ENCODE results near the gene SEPTIN3.

The SEPTIN3 gene

GRCh38 chr22:41966225-41966606, 3.0 kb upstream of the SEPTIN3 start:
- Histone ChIP-seq H3K27me3 (ENCODE audit: insufficient read depth, low read length) (no peaks in the 10 kb centered on the region), H3K4me3 (ENCODE audit: low read length) (no peak overlapping the region), H3K4me1 (ENCODE audit: insufficient read depth, low read length) (0 out of 2 replicates have a peak, but pooled peaks cover 9% of the 10 kb centered on the region), H3K36me3 (ENCODE audit: insufficient read depth, low read length) (no peaks in the 10 kb centered on the region), H3K9me3 (ENCODE audit: insufficient read depth, low read depth, low read length) (no peaks in the 10 kb centered on the region), H3K9ac (ENCODE audit: low read depth, low read length) (no peak overlapping the region), H3K27ac (ENCODE audit: low read depth, low read length) (no peak overlapping the region)
- WGBS, result 88% methylated on average over 2 of the region's 2 CpGs

DNA sequence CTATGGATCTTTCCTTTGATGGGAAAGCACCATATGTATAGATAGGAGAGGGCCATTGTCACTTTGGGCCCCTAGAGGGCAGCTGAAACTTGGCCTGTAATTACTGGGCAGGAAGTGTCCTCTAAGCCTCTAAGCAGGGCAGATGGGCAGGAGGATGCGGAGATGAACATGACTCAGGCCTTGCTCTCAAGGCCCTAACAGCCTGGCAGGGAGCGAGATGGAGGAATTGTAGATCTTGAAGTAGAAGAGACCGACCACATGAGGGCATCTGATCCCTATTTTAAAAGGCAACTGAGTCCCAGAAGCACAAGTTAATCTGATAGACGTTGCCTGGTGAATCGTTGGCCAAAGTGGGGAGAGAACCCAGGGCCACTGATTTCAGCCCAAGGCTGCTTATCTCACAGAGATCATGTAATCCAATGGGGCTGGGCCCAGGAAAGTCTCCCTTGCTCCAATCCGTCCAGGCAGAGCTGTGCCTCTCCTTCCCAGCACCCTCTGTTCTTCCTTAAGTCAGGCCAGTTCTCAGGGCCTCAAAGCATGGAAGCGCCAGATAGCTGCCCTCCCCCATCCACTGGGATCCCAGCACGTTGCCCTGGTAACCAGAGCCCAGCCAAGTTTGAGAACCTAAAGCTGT, 2.5 kb upstream of the SEPTIN3 start:
- Histone ChIP-seq H3K9me3 (ENCODE audit: insufficient read depth, low read depth, low read length) (no peaks in the 10 kb centered on the region), H3K4me3 (ENCODE audit: low read length) (no peak overlapping the region), H3K4me1 (ENCODE audit: insufficient read depth, low read length) (0 out of 2 replicates have a peak, but pooled peaks cover 9% of the 10 kb centered on the region), H3K36me3 (ENCODE audit: insufficient read depth, low read length) (no peaks in the 10 kb centered on the region), H3K27ac (ENCODE audit: low read depth, low read length) (no peak overlapping the region), H3K27me3 (ENCODE audit: insufficient read depth, low read length) (no peaks in the 10 kb centered on the region), H3K9ac (ENCODE audit: low read depth, low read length) (no peak overlapping the region)
- 46% methylated on average over 8 of the region's 8 CpGs for WGBS

- no peaks in the 10 kb centered on the region for H3K36me3 ChIP-seq (ENCODE audit: insufficient read depth, low read length)
- H3K9me3 ChIP-seq (ENCODE audit: insufficient read depth, low read depth, low read length), result no peaks in the 10 kb centered on the region
Observed at GRCh38 chr22:41968601-41969000, 642 bp upstream of the SEPTIN3 start.

DNA sequence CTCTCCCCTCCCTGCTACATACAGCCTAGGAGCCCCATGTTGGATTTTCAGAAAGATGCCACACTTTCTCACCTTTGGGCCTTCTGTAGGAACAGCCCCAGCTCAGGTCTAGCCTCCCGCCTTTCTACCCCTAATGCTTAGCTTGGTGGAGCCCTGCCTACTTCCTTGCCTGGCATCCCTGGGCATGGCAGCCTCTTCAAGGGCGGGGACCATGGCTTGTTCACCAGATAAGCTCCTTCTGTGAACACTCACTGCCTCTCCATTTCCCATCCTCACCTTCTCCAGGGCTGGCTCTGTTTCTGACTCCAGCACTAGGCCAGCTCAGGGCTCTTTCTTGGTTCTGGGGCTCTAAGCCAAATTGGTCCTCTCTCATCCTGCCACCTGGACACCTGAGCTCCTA, 1.4 kb downstream of the SEPTIN3 start:
- no peaks in the 10 kb centered on the region for H3K36me3 ChIP-seq (ENCODE audit: insufficient read depth, low read length)
- 94% methylated on average over 2 of the region's 2 CpGs for WGBS
- no peak overlapping the region for H3K9ac ChIP-seq (ENCODE audit: low read depth, low read length)
- no peaks in the 10 kb centered on the region for H3K4me1 ChIP-seq (ENCODE audit: insufficient read depth, low read length)
- H3K27ac ChIP-seq (ENCODE audit: low read depth, low read length), result no peak overlapping the region
- H3K27me3 ChIP-seq (ENCODE audit: insufficient read depth, low read length), result peaks cover 19% of the 10 kb centered on the region
- no peak overlapping the region for H3K4me3 ChIP-seq (ENCODE audit: low read length)
- H3K9me3 ChIP-seq (ENCODE audit: insufficient read depth, low read depth, low read length), result no peaks in the 10 kb centered on the region

More at GRCh38 chr22:41968601-41969000, 642 bp upstream of the SEPTIN3 start:
- no peak overlapping the region for H3K4me3 ChIP-seq (ENCODE audit: low read length)
- H3K4me1 ChIP-seq (ENCODE audit: insufficient read depth, low read length), result 0 out of 2 replicates have a peak, but pooled peaks cover 9% of the 10 kb centered on the region
- no peak overlapping the region for H3K9ac ChIP-seq (ENCODE audit: low read depth, low read length)
- peaks cover 6% of the 10 kb centered on the region; the same call in 1 of the 2 replicates for H3K27me3 ChIP-seq (ENCODE audit: insufficient read depth, low read length)
- 75% methylated on average over 9 of the region's 9 CpGs for WGBS
- H3K27ac ChIP-seq (ENCODE audit: low read depth, low read length), result no peak overlapping the region

DNA sequence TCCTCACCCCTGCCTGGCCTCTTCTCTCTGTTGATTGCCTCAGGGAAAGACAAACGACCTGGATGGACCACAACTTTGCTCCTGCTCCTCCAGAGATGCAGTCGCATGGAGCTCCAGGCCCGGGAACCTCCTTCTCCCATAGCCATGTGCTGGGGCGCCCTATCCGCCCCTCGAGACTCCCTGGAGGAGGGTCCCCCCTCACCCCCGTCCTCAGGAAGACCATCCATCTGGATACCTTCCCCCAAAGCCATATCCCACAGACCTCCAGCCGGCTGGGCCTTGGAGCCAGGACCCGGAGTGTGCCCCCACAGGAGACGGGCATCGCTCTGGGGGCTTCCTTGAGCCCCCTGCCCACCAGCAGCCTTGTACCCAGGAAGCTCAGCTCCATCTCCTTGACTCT, 2.2 kb downstream of the SEPTIN3 start:
- Histone ChIP-seq H3K4me1 (ENCODE audit: insufficient read depth, low read length) (no peaks in the 10 kb centered on the region), H3K9ac (ENCODE audit: low read depth, low read length) (no peak overlapping the region), H3K27me3 (ENCODE audit: insufficient read depth, low read length) (peaks cover 28% of the 10 kb centered on the region), H3K27ac (ENCODE audit: low read depth, low read length) (no peak overlapping the region), H3K4me3 (ENCODE audit: low read length) (no peak overlapping the region), H3K9me3 (ENCODE audit: insufficient read depth, low read depth, low read length) (no peaks in the 10 kb centered on the region), H3K36me3 (ENCODE audit: insufficient read depth, low read length) (no peaks in the 10 kb centered on the region)
- WGBS, result 88% methylated on average over 11 of the region's 11 CpGs

- Histone ChIP-seq H3K27me3 (ENCODE audit: insufficient read depth, low read length) (peaks cover 42% of the 10 kb centered on the region), H3K4me3 (ENCODE audit: low read length) (no peak overlapping the region), H3K4me1 (ENCODE audit: insufficient read depth, low read length) (peaks cover 10% of the 10 kb centered on the region; the same call in 1 of the 2 replicates), H3K9me3 (ENCODE audit: insufficient read depth, low read depth, low read length) (no peaks in the 10 kb centered on the region), H3K36me3 (ENCODE audit: insufficient read depth, low read length) (no peaks in the 10 kb centered on the region), H3K9ac (ENCODE audit: low read depth, low read length) (no peak overlapping the region), H3K27ac (ENCODE audit: low read depth, low read length) (no peak overlapping the region)
- WGBS, result 86% methylated on average over 7 of the region's 10 CpGs
Observed at GRCh38 chr22:41974691-41975290, 5.5 kb downstream of the SEPTIN3 start.

GRCh38 chr22:41975299-41976069, 6.2 kb downstream of the SEPTIN3 start:
- 79% methylated on average over 12 of the region's 12 CpGs for WGBS
- Histone ChIP-seq H3K27me3 (ENCODE audit: insufficient read depth, low read length) (peaks cover 42% of the 10 kb centered on the region), H3K4me3 (ENCODE audit: low read length) (no peak overlapping the region), H3K36me3 (ENCODE audit: insufficient read depth, low read length) (no peaks in the 10 kb centered on the region), H3K4me1 (ENCODE audit: insufficient read depth, low read length) (peaks cover 10% of the 10 kb centered on the region; the same call in 1 of the 2 replicates), H3K27ac (ENCODE audit: low read depth, low read length) (no peak overlapping the region), H3K9ac (ENCODE audit: low read depth, low read length) (no peak overlapping the region), H3K9me3 (ENCODE audit: insufficient read depth, low read depth, low read length) (no peaks in the 10 kb centered on the region)

- H3K27ac ChIP-seq (ENCODE audit: low read depth, low read length), result no peak overlapping the region
- no peaks in the 10 kb centered on the region for H3K36me3 ChIP-seq (ENCODE audit: insufficient read depth, low read length)
- WGBS, result 3% methylated on average over 72 of the region's 72 CpGs
- H3K9ac ChIP-seq (ENCODE audit: low read depth, low read length), result peak overlapping the region; percentile 43; the same call in 1 of the 2 replicates
- peaks cover 10% of the 10 kb centered on the region; the same call in 1 of the 2 replicates for H3K4me1 ChIP-seq (ENCODE audit: insufficient read depth, low read length)
- H3K4me3 ChIP-seq (ENCODE audit: low read length), result peak overlapping the region; percentile 70
- H3K9me3 ChIP-seq (ENCODE audit: insufficient read depth, low read depth, low read length), result no peaks in the 10 kb centered on the region
- H3K27me3 ChIP-seq (ENCODE audit: insufficient read depth, low read length), result peaks cover 42% of the 10 kb centered on the region
Observed at GRCh38 chr22:41976070-41976901, 7.0 kb downstream of the SEPTIN3 start.

DNA sequence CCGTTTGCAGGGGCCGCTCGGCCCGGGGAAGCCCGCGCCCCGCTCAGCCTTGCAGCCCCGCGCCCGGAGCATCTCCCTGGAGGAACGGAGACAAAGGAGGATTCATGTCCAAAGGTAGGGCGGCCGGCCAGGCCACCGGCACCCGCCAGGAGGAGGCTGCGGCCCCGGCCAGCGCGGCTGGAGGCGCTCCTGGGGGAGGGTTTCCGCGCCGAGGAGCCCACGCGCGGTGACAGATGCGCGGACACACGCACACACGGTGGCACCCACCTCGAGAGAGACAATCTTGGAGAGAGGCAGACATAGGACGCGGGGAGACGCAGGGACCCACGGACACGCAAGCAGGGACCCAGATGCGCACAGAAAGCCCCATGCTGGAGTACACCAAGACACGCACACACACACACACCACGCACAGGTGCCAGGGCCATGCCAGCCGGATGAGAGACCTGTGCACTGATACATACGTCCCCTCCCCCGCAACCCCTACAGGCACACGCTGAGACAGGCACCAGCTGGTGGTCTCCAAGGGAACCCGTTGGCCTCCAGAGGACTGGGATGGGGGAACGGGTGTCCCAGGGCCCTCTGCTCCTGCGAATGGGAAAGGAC, 7.8 kb downstream of the SEPTIN3 start:
- 2% methylated on average over 46 of the region's 46 CpGs for WGBS
- Histone ChIP-seq H3K9me3 (ENCODE audit: insufficient read depth, low read depth, low read length) (no peaks in the 10 kb centered on the region), H3K27ac (ENCODE audit: low read depth, low read length) (no peak overlapping the region), H3K36me3 (ENCODE audit: insufficient read depth, low read length) (no peaks in the 10 kb centered on the region), H3K27me3 (ENCODE audit: insufficient read depth, low read length) (peaks cover 42% of the 10 kb centered on the region), H3K9ac (ENCODE audit: low read depth, low read length) (peak overlapping the region; percentile 71), H3K4me1 (ENCODE audit: insufficient read depth, low read length) (peaks cover 10% of the 10 kb centered on the region; the same call in 1 of the 2 replicates), H3K4me3 (ENCODE audit: low read length) (peak overlapping the region; percentile 70)

DNA sequence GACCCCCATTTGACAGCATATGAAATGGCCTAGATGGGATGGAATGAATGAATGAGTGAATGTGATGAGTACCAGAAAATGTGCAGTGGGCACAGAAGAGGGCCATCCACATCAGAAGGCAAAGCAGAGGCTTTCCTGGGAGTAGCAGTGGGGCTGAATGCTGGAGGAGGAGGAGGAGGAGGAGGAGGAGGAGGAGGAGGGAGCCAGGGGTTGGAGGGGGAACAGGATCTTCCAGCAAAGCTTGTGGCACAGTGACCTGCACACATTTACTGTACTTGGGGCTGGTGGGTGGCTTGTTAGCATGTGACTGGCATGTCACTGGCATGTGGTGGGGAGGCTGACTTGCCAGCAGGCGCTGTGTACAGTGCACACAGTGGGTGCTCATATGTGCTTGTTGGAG, 9.5 kb downstream of the SEPTIN3 start:
- Histone ChIP-seq H3K4me3 (ENCODE audit: low read length) (no peak overlapping the region), H3K27ac (ENCODE audit: low read depth, low read length) (no peak overlapping the region), H3K9ac (ENCODE audit: low read depth, low read length) (no peak overlapping the region), H3K9me3 (ENCODE audit: insufficient read depth, low read depth, low read length) (no peaks in the 10 kb centered on the region), H3K4me1 (ENCODE audit: insufficient read depth, low read length) (peaks cover 10% of the 10 kb centered on the region; the same call in 1 of the 2 replicates), H3K36me3 (ENCODE audit: insufficient read depth, low read length) (no peaks in the 10 kb centered on the region), H3K27me3 (ENCODE audit: insufficient read depth, low read length) (peaks cover 37% of the 10 kb centered on the region)
- 93% methylated on average over 1 of the region's 1 CpG for WGBS

Data from HUES64 (cell line).